ENCODE data around the gene GRK3.
A peak's percentile ranks its signal among the peaks of the same experiment; 100 is the strongest.

DNA sequence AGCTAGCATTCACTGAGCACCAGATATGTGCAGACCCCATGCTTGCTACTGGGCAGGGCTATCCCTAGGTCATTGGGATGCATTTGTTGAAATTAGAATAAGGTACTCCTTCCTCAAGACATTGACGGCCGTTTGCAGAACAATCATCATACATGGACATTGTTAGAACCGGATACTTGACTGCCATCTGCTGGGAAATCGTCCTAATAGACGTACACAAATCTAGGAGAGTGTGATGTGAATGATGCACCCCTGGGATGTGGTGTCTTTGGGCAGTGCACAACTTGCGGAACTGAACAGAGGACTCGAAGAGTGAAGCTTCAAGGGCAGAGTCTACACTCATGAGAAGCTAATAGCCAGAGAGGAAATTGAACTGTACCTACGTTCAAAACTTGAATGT, 213.4 kb downstream of the GRK3 start:
- TF ChIP-seq, protein P1, sequence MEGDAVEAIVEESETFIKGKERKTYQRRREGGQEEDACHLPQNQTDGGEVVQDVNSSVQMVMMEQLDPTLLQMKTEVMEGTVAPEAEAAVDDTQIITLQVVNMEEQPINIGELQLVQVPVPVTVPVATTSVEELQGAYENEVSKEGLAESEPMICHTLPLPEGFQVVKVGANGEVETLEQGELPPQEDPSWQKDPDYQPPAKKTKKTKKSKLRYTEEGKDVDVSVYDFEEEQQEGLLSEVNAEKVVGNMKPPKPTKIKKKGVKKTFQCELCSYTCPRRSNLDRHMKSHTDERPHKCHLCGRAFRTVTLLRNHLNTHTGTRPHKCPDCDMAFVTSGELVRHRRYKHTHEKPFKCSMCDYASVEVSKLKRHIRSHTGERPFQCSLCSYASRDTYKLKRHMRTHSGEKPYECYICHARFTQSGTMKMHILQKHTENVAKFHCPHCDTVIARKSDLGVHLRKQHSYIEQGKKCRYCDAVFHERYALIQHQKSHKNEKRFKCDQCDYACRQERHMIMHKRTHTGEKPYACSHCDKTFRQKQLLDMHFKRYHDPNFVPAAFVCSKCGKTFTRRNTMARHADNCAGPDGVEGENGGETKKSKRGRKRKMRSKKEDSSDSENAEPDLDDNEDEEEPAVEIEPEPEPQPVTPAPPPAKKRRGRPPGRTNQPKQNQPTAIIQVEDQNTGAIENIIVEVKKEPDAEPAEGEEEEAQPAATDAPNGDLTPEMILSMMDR (IDR thresholded peaks at IDR 0.05; ENCODE audit: low read depth, low read length), result peak; percentile 21
- TF ChIP-seq MYC (IDR thresholded peaks at IDR 0.05; ENCODE audit: low read depth, low read length) (no peak), POLR2A (IDR thresholded peaks at IDR 0.05; ENCODE audit: extremely low read depth, insufficient read length) (no peak)
- TF ChIP-seq, protein P2, sequence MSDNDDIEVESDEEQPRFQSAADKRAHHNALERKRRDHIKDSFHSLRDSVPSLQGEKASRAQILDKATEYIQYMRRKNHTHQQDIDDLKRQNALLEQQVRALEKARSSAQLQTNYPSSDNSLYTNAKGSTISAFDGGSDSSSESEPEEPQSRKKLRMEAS (IDR thresholded peaks at IDR 0.05; ENCODE audit: low read depth, low read length), result no peak
